ENCODE results near the gene CCNL1.
A peak's percentile ranks its signal among the peaks of the same experiment; 100 is the strongest.

Gene CCNL1

GRCh38 chr3:157145606-157146322 is 14.2 kb downstream of the CCNL1 start:
- DNase-seq (ENCODE audit: low read depth): no peak

GRCh38 chr3:157142315-157142714 is 17.6 kb downstream of the CCNL1 start:
- no peak for DNase-seq (ENCODE audit: low read depth)

- no peak for DNase-seq (ENCODE audit: low read depth)
Observed at GRCh38 chr3:157139938-157140534, 19.9 kb downstream of the CCNL1 start.

- DNase-seq (ENCODE audit: low read depth): no peak
Observed at GRCh38 chr3:157136647-157137387, 23.1 kb downstream of the CCNL1 start.

- no peak for DNase-seq (ENCODE audit: low read depth)
Observed at GRCh38 chr3:157135671-157136396, 24.1 kb downstream of the CCNL1 start.

GRCh38 chr3:157134620-157135191 is 25.2 kb downstream of the CCNL1 start:
- DNase-seq (ENCODE audit: low read depth): no peak

- no peak for DNase-seq (ENCODE audit: low read depth)
Observed at GRCh38 chr3:157133434-157134320, 26.3 kb downstream of the CCNL1 start.

GRCh38 chr3:157132936-157133335 is 27.0 kb downstream of the CCNL1 start:
- DNase-seq (ENCODE audit: low read depth): no peak

- DNase-seq (ENCODE audit: low read depth): no peak
Observed at GRCh38 chr3:157132341-157132740, 27.6 kb downstream of the CCNL1 start.

GRCh38 chr3:157131861-157132260 is 28.1 kb downstream of the CCNL1 start:
- no peak for DNase-seq (ENCODE audit: low read depth)

GRCh38 chr3:157130467-157131251 is 29.3 kb downstream of the CCNL1 start:
- peak; percentile 50 for DNase-seq (ENCODE audit: low read depth)

GRCh38 chr3:157129803-157130466 is 30.0 kb downstream of the CCNL1 start:
- DNase-seq (ENCODE audit: low read depth): no peak

- DNase-seq (ENCODE audit: low read depth): peak; percentile 12
Observed at GRCh38 chr3:157128771-157129681, 30.9 kb downstream of the CCNL1 start.

- peak; percentile 42 for DNase-seq (ENCODE audit: low read depth)
Observed at GRCh38 chr3:157127831-157128767, 31.8 kb downstream of the CCNL1 start.

- no peak for DNase-seq (ENCODE audit: low read depth)
Observed at GRCh38 chr3:157127268-157127667, 32.7 kb downstream of the CCNL1 start.

GRCh38 chr3:157126365-157126764 is 33.6 kb downstream of the CCNL1 start:
- no peak for DNase-seq (ENCODE audit: low read depth)

- no peak for DNase-seq (ENCODE audit: low read depth)
Observed at GRCh38 chr3:157125101-157125500, 34.8 kb downstream of the CCNL1 start.
